Activated effector memory CD4-positive, alpha-beta T cell treated with Interleukin-2 at 50 U/mL for 16 hours (primary cell): Measurements from ENCODE around the gene SLC2A13.

Source experiments
- DNase-seq: peaks from one replicate; pipeline ENCODE4 v3.0.0-alpha.2; 2020

Gene SLC2A13

GRCh38 chr12:40105515-40106201 is at the start of gene SLC2A13:
Gene SLC2A13 (minus strand): TSS chr12:40106081. CDS start chr12:40105808, 273 bp downstream.
- DNase-seq, result peak; percentile 71

- DNase-seq, result no peak
These were observed 48.5 kb upstream of the SLC2A13 start for GRCh38 chr12:40154381-40154780.

GRCh38 chr12:40153432-40153831 is 47.6 kb upstream of the SLC2A13 start:
- DNase-seq, result no peak

- peak; percentile 23 for DNase-seq
These were observed 47.0 kb upstream of the SLC2A13 start for GRCh38 chr12:40152783-40153383.

GRCh38 chr12:40149673-40150260 is 43.9 kb upstream of the SLC2A13 start:
- no peak for DNase-seq

GRCh38 chr12:40146800-40147797 is 41.2 kb upstream of the SLC2A13 start:
- DNase-seq, result no peak

- no peak for DNase-seq
These were observed 40.0 kb upstream of the SLC2A13 start for GRCh38 chr12:40145896-40146295.

- DNase-seq, result no peak
These were observed 38.1 kb upstream of the SLC2A13 start for GRCh38 chr12:40144023-40144422.

- DNase-seq, result no peak
These were observed 36.3 kb upstream of the SLC2A13 start for GRCh38 chr12:40142001-40142744.

GRCh38 chr12:40138526-40138925 is 32.6 kb upstream of the SLC2A13 start:
- no peak for DNase-seq

- DNase-seq, result no peak
These were observed 31.4 kb upstream of the SLC2A13 start for GRCh38 chr12:40137252-40137651.

- DNase-seq, result no peak
These were observed 21.5 kb upstream of the SLC2A13 start for GRCh38 chr12:40127408-40127807.

- no peak for DNase-seq
These were observed 17.6 kb upstream of the SLC2A13 start for GRCh38 chr12:40123496-40123895.

GRCh38 chr12:40122842-40123241 is 17.0 kb upstream of the SLC2A13 start:
- no peak for DNase-seq

- DNase-seq, result no peak
These were observed 11.9 kb upstream of the SLC2A13 start for GRCh38 chr12:40117818-40118217.

- DNase-seq, result no peak
These were observed 4.7 kb upstream of the SLC2A13 start for GRCh38 chr12:40110586-40110985.

GRCh38 chr12:40107803-40108620 is 2.1 kb upstream of the SLC2A13 start:
- no peak for DNase-seq

GRCh38 chr12:40107098-40107802 is 1.4 kb upstream of the SLC2A13 start:
- DNase-seq, result peak; percentile 80

GRCh38 chr12:40106655-40107054 is 774 bp upstream of the SLC2A13 start:
- DNase-seq, result no peak

- DNase-seq, result no peak
These were observed 287 bp upstream of the SLC2A13 start for GRCh38 chr12:40106202-40106533.

GRCh38 chr12:40105265-40105514 is 691 bp downstream of the SLC2A13 start:
- no peak for DNase-seq
